PC-3 (cell line): ENCODE results near the gene GIMAP1.

ENCODE experiments used
- EZH2 ChIP-seq: fragments of 300-600 bp; sonication (generic); IDR thresholded peaks from one replicate; pipeline ENCODE4 v1.6.1; 2017; ENCODE audit warnings: antibody characterized with exemption, mild to moderate bottlenecking, low read length; ENCODE audit not compliant: unreplicated experiment
- EZH2phosphoT487 ChIP-seq: fragments of 300-600 bp; sonication (generic); IDR thresholded peaks from 2 replicates; pipeline ENCODE4 v1.6.1; 2018; ENCODE audit warnings: mild to moderate bottlenecking, antibody characterized with exemption, low read length, borderline replicate concordance
- TF ChIP-seq, protein P1 (sequence below): fragments of 300-600 bp; sonication (generic); conservative IDR thresholded peaks from 2 replicates; pipeline ENCODE4 v1.5.1; 2017; ENCODE audit warnings: antibody characterized with exemption, low read depth, mild to moderate bottlenecking, low read length

GRCh38 chr7:150737265-150738055, 21.0 kb downstream of the GIMAP1 start, which contains the start of gene GIMAP5:
- TF ChIP-seq, protein P1, sequence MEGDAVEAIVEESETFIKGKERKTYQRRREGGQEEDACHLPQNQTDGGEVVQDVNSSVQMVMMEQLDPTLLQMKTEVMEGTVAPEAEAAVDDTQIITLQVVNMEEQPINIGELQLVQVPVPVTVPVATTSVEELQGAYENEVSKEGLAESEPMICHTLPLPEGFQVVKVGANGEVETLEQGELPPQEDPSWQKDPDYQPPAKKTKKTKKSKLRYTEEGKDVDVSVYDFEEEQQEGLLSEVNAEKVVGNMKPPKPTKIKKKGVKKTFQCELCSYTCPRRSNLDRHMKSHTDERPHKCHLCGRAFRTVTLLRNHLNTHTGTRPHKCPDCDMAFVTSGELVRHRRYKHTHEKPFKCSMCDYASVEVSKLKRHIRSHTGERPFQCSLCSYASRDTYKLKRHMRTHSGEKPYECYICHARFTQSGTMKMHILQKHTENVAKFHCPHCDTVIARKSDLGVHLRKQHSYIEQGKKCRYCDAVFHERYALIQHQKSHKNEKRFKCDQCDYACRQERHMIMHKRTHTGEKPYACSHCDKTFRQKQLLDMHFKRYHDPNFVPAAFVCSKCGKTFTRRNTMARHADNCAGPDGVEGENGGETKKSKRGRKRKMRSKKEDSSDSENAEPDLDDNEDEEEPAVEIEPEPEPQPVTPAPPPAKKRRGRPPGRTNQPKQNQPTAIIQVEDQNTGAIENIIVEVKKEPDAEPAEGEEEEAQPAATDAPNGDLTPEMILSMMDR = no peak
- TF ChIP-seq EZH2 (no peak), EZH2phosphoT487 (no peak)
